ENCODE data around the gene SERPINB6.
A peak's percentile ranks its signal among the peaks of the same experiment; 100 is the strongest.

The SERPINB6 gene

GRCh38 chr6:2989332-2990247 is 18.2 kb upstream of the SERPINB6 start:
- no peak for TF ChIP-seq FOXP2 (optimal IDR thresholded peaks at IDR 0.05; ENCODE audit: borderline replicate concordance, extremely low read depth, extremely low read length, insufficient read depth)
- TF ChIP-seq SIN3A (IDR thresholded peaks at IDR 0.05; ENCODE audit: borderline replicate concordance, insufficient read depth, low read length), result peak; percentile 94
- TF ChIP-seq REST (IDR thresholded peaks at IDR 0.05; ENCODE audit: insufficient read depth in 1 of 2, low read depth in 2 of 2, low read length in 2 of 2), result peak in 1 of 2 experiments; percentile 60; a peak in 1 of 4 replicates
- peak; percentile 93 for TF ChIP-seq TAF1 (IDR thresholded peaks at IDR 0.05; ENCODE audit: borderline replicate concordance, insufficient read depth, low read length)
- peak; percentile 89 for TF ChIP-seq POLR2AphosphoS5 (IDR thresholded peaks at IDR 0.05; ENCODE audit: low read depth, low read length)

- TF ChIP-seq SIN3A (IDR thresholded peaks at IDR 0.05; ENCODE audit: borderline replicate concordance, insufficient read depth, low read length) (peak; percentile 14; the same call in 1 of the 2 replicates), FOXP2 (optimal IDR thresholded peaks at IDR 0.05; ENCODE audit: borderline replicate concordance, extremely low read depth, extremely low read length, insufficient read depth) (peak; percentile 92), TAF1 (IDR thresholded peaks at IDR 0.05; ENCODE audit: borderline replicate concordance, insufficient read depth, low read length) (peak; percentile 76), POLR2AphosphoS5 (IDR thresholded peaks at IDR 0.05; ENCODE audit: low read depth, low read length) (peak; percentile 90), REST (IDR thresholded peaks at IDR 0.05; ENCODE audit: insufficient read depth in 1 of 2, low read depth in 2 of 2, low read length in 2 of 2) (0 out of 4 replicates have a peak, but pooled peaks of 1 of the 2 experiments have one; percentile 47)
Observed at GRCh38 chr6:2988426-2989331, 17.3 kb upstream of the SERPINB6 start.

- no peak for TF ChIP-seq POLR2AphosphoS5 (IDR thresholded peaks at IDR 0.05; ENCODE audit: low read depth, low read length)
- TF ChIP-seq TAF1 (IDR thresholded peaks at IDR 0.05; ENCODE audit: borderline replicate concordance, insufficient read depth, low read length), result no peak
- TF ChIP-seq SIN3A (IDR thresholded peaks at IDR 0.05; ENCODE audit: borderline replicate concordance, insufficient read depth, low read length), result no peak
- no peak for TF ChIP-seq REST (IDR thresholded peaks at IDR 0.05; ENCODE audit: insufficient read depth in 1 of 2, low read depth in 2 of 2, low read length in 2 of 2)
- no peak for TF ChIP-seq FOXP2 (optimal IDR thresholded peaks at IDR 0.05; ENCODE audit: borderline replicate concordance, extremely low read depth, extremely low read length, insufficient read depth)
Observed at GRCh38 chr6:2988094-2988425, 16.7 kb upstream of the SERPINB6 start.

GRCh38 chr6:2986722-2987221 is 15.4 kb upstream of the SERPINB6 start:
- no peak for TF ChIP-seq TAF1 (IDR thresholded peaks at IDR 0.05; ENCODE audit: borderline replicate concordance, insufficient read depth, low read length)
- TF ChIP-seq REST (IDR thresholded peaks at IDR 0.05; ENCODE audit: insufficient read depth in 1 of 2, low read depth in 2 of 2, low read length in 2 of 2), result no peak
- no peak for TF ChIP-seq SIN3A (IDR thresholded peaks at IDR 0.05; ENCODE audit: borderline replicate concordance, insufficient read depth, low read length)
- no peak for TF ChIP-seq FOXP2 (optimal IDR thresholded peaks at IDR 0.05; ENCODE audit: borderline replicate concordance, extremely low read depth, extremely low read length, insufficient read depth)
- no peak for TF ChIP-seq POLR2AphosphoS5 (IDR thresholded peaks at IDR 0.05; ENCODE audit: low read depth, low read length)
